LNCaP clone FGC (cell line): Measurements from ENCODE around the gene ZNF594.
"Not testable (repeated sequence)": the region's sequence is repeated elsewhere in the genome, so short reads cannot be mapped to it uniquely, and the experiment has no call there.

Experiments
- DNase-seq: peaks from one replicate; pipeline ENCODE4 v3.0.0-alpha.2; 2011; ENCODE audit warnings: low read depth
- H3K4me3 ChIP-seq: 2 replicates; pipeline ENCODE4 v1.5.1; 2011; ENCODE audit warnings: mild to moderate bottlenecking, low read depth, low read length, control low read depth
- TF ChIP-seq, protein P1 (sequence below): IDR thresholded peaks from 2 replicates; pipeline ENCODE4 v1.5.1; 2012; ENCODE audit warnings: mild to moderate bottlenecking; ENCODE audit not compliant: control insufficient read depth, insufficient read depth; ENCODE audit errors: extremely low read depth

Gene ZNF594

DNA sequence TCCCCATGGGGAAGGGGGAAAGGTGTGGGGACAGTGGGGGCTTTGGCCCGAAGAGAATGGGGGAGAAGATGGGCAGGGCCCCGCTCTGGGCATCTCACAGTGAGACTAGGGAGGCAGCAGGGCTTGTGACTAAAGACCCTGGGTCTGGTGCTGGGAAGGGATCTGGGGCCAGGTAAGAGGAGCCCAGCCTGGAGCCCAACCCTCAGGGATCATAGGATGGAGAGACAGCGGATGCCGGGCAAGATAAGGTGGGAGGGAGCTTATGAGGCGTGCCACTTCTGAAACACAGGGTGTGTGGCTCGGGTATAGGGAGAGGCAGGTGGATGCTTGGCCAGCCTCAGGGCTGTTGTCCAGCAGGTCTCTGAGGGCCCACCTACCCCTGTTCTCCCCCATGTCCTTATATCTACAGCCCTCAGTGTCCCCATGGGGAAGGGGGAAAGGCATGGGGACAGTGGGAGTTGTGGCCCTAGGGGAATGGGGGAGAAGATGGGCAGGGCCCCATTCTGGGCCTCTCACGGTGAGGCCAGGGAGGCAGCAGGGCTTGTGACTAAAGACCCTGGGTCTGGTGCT lies 60.4 kb downstream of the ZNF594 start:
- H3K4me3 ChIP-seq, result no peak overlapping the region
- DNase-seq, result no peak
- TF ChIP-seq, protein P1, sequence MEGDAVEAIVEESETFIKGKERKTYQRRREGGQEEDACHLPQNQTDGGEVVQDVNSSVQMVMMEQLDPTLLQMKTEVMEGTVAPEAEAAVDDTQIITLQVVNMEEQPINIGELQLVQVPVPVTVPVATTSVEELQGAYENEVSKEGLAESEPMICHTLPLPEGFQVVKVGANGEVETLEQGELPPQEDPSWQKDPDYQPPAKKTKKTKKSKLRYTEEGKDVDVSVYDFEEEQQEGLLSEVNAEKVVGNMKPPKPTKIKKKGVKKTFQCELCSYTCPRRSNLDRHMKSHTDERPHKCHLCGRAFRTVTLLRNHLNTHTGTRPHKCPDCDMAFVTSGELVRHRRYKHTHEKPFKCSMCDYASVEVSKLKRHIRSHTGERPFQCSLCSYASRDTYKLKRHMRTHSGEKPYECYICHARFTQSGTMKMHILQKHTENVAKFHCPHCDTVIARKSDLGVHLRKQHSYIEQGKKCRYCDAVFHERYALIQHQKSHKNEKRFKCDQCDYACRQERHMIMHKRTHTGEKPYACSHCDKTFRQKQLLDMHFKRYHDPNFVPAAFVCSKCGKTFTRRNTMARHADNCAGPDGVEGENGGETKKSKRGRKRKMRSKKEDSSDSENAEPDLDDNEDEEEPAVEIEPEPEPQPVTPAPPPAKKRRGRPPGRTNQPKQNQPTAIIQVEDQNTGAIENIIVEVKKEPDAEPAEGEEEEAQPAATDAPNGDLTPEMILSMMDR, result no peak

DNA sequence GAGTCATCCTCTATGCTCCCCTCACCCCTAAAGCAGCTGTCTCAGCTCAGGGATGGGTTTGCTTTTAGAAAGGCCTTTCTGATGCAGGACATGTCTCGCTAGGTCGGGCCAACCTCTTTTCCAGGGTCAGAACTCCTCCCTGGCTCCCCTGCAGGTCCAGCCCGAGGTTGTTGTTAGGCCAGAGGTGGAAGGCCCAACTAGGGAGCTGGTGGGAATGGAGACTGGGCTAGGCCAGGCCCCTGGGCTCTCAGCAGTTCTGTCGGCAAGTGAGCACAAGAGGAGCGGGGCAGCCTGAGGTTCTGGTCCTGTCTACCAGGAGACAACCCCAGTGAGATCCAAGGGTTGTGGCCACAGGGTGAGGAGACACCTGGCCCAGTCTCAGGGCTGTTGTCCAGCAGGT lies 61.0 kb downstream of the ZNF594 start:
- H3K4me3 ChIP-seq, result not testable (repeated sequence)

DNA sequence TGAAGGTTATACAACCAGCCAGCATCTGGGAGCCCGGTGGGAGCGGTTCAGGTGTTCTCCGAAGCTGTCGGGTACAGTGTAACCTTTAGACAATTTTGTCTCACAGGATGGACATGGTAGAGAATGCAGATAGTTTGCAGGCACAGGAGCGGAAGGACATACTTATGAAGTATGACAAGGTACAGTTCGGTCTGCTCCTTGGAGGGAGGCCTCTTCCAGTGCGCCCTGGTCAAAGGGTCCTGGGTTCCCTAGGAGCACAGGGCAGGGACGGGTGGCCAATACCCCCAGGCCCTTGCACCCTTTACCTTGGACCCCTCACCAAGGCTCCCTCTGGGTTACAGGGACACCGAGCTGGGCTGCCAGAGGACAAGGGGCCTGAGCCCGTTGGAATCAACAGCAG lies 61.4 kb downstream of the ZNF594 start:
- DNase-seq, H3K4me3 ChIP-seq: not testable (repeated sequence)

More for the DNA sequence above, 61.0 kb downstream of the ZNF594 start:
- not testable (repeated sequence) for DNase-seq

DNA sequence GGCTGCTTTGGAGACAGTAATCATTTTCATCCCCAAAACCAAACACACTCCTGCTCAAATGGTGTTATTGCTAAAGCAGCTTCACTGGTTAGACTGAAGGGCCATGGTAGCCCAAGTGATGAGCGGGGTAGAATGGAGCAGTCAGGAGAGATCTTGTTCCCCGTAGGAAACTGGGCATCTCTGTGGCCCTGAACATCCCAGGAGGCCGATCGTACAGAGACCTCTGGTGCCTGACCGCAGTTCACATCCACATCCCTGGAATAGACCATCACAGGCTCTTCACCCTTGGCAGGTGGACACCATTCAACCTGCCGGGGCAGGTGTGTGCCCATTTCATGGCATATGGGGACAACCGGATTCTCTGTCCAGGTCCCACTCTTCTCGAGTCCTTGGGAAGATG lies 61.9 kb downstream of the ZNF594 start:
- not testable (repeated sequence) for H3K4me3 ChIP-seq, DNase-seq
